GM11168 (cell line): ENCODE data around the gene MORC2.

Experiments used
- in situ Hi-C: fragments of 300-500 bp; cut with MboI; formaldehyde crosslinking; loops from one replicate; pipeline ENCODE4 v1.12.0; 2022; ENCODE audit warnings: low sequenced_read_pairs; ENCODE audit not compliant: unreplicated experiment

Gene MORC2

DNA sequence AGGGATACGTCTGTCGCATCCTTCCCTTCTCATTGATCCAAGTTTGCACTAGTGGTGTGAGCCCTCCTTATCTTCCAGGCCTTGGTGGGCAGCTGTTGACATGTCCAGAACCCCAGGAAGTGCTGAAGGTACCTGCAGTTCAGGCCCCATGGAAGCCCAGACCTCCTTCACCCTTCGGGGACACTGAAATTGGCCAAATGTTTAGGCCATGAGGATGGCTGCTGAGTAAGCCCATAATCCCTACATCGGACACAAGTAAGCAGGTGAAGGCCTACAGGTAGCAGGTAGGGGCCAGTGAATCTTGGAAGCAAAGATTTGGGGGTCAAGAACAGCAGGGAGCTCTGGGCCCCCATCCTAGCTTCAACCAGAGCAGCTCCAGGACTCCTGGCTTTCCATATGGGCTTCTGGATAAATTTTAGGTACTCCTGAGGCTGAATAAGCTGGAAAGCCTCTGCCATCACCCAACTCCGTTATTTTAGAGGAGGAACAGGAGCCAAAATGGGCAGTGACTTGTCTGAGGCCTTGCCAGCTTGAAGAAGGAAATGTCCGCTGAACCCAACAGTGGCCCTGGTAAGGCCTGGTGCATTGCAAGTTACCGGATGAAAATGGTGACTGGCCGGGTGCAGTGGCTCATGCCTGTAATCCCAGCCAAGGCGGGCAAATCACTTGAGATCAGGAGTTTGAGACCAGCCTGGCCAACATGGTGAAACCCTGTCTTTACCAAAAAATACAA lies 45.2 kb downstream of the MORC2 start:
- in situ Hi-C loops = loop anchor here (25.0 kb wide), 1 partner anchor 286 kb away; the partner anchor contains the start of gene SLC35E4

DNA sequence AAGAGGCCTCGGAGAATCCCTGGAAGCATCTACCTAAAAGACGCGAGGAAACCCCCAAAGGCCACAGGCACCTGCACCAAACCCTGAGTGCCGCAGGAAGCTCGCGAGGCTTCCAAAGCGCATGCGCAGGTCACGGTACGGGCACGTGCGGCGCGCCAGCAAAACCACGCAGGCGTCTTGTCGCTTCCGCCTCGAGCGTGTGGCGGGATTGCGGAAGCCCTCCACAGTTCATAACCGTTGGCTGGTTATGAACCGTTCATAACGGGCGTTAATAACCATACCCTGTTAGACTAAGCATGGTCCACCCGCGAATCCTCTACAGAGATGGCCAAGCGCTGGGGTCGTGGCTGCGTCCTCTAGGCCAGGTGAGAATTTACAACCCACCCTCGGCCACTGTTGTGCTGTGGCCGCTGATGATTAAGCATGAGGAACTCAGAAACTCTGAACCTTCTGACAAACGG lies 46.4 kb downstream of the MORC2 start:
- in situ Hi-C loops = loop anchor here (25.0 kb wide), 1 partner anchor 285 kb away; the partner anchor contains the start of gene SLC35E4

DNA sequence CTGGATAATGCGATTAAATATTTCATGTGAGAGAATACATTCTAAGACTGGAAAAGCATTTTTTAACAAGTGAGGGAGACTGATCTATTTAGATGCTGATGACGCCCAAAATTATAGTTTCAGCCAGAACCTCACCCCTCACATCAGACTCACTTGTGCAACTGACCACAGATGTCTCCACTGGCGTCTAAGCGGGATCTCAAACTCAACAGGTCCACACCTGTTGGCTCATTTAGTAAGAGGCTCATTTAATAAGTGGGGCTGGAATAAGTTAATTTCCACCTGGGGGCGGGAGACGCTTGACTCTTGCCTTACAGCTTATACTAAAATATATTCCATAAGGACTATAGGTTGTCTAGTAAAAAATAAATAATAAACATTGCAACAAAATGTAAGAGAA lies 47.5 kb downstream of the MORC2 start:
- in situ Hi-C loops = loop anchor here (25.0 kb wide), 1 partner anchor 284 kb away; the partner anchor contains the start of gene SLC35E4

DNA sequence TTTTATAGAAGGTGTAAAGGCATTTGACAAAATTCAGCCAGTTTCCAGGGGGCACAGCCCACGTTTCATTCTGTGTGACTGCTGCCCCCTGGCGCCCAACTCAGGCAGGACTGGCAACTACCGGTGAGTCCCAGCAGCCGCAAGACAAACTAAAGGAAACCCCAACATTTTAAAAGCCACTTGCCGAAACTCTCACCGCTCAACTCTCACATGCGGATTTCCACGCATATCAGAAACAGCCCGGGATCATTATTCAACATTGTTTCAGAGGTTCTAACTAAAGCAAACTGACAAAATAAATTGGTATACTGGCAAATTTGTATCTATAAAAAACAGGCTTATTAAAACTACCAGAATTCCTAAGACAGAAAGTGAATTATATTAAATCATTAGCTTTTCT lies 48.2 kb downstream of the MORC2 start:
- in situ Hi-C loops = loop anchor here (25.0 kb wide), 1 partner anchor 283 kb away; the partner anchor contains the start of gene SLC35E4

DNA sequence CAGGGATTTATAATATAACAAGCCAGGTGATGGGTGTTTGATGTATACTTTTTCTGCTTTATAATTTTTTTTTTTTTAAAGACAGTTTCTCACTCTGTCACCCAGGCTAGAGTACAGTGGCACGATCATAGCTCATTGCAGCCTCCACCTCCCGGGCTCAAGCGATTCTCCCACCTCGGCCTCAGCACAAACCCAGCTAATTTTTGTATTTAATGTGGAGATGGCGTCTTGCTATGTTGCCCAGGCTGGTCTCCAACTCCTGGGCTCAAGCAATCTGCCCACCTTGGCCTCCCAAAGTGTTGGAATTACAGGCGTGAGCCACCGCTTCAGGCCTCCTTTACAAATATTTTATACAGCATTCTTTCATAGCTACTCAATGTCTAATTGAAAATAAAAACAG lies 48.6 kb downstream of the MORC2 start:
- in situ Hi-C loops = loop anchor here (25.0 kb wide), 1 partner anchor 283 kb away; the partner anchor contains the start of gene SLC35E4

DNA sequence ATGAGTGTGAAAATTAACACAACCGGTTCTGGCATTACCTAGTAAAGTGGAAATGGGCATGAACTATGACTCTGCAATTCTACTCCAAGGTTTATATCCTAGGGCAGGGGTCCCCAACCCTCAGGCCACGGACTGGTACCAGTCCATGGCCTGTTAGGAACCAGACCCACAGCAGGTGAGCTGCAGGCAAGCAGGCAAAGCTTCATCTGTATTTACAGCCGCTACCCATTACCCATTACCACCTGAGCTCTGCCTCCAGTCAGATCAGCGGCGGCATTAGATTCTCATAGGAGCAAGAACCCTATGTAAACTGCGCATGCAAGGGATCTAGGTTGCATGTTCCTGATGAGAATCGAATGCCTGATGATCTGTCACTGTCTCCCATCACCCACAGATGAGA lies 49.8 kb downstream of the MORC2 start:
- in situ Hi-C loops = loop anchor here (25.0 kb wide), 1 partner anchor 281 kb away; the partner anchor contains the start of gene SLC35E4

DNA sequence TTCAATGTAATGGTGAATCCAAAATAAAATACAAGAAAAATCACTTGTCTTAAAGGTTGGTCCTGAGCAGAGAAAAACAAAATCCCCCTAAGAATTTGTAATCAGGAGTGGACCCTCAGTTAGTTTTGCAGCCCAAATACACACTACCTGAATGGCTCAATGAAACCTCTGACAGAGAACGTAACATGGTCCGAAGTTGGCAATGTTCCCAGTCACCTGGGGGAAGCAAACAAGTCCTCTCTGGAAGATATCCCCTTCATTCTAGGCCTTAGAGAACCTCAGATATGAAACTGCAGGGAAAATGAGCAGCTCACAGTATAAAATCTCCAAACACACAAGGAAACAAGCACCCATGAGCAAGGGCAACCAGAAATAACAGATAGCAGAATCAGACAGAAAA lies 58.2 kb downstream of the MORC2 start:
- in situ Hi-C loops = loop anchor here (25.0 kb wide), 1 partner anchor 273 kb away; the partner anchor contains the start of gene SLC35E4

DNA sequence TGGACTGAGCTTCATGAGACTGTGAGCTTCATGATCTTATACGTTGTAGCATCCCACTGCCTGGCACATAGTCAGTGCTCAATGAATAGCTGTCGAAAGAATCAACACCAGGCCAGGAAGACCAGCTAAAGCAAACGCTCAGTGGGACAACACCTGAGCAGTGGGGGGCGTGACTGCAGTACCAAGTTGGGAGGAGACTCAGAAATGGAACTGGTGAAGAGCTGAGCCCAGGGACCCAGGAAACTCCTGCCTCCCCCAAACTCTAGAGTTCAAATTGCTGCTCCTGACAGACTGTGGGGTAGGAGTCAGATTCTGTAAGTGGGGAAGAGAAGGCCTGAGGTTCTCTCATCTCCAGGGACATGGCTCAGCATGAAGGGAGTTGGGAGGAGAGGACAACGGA lies 59.3 kb downstream of the MORC2 start:
- in situ Hi-C loops = loop anchor here (10.0 to 25.0 kb wide), 2 partner anchors 145 to 272 kb away; partner anchors contain the start of gene SLC35E4

DNA sequence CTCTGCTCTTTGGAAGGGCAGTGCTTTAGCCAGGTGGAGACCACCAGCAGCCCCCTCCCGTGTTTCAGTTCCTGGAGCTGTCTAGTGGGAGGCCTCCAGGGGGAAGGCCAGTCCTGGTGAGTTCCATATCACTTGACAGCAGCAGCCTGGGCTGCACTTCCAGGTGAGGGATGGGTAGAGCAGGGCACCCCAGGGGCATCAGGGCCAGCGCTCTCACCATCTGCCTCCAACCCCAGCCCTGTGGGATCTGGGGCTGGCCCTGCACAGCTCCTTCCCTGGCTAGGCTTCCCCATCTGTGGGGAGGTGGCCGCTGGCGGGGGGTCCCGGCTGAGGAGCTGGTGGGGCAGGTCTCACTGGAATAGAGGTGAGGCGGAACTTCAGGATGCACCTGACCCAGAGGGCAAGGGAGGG lies 60.5 kb downstream of the MORC2 start:
- in situ Hi-C loops = loop anchor here (10.0 to 25.0 kb wide), 2 partner anchors 143 to 271 kb away; partner anchors contain the start of gene SLC35E4

DNA sequence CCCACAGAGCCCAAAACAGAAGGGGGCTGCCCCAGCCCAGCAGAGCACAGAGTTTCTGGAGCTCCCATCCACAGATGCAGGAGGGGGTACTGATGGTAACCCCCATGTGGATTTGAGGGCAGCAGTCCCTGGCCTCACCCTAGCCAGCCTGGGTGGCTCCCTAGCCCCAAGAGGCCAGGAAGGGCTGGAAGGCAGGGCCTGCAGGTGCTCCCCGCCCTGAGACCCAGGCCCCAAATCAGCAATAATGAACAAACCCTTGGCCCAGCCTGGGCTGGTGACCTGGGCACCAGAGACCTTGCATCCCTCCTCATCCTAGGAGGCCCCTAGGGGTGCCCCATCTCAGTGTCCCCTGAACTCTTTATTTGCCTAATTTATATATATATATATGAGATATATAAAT lies 61.6 kb downstream of the MORC2 start:
- in situ Hi-C loops = loop anchor here (10.0 to 25.0 kb wide), 2 partner anchors 142 to 270 kb away; partner anchors contain the start of gene SLC35E4

DNA sequence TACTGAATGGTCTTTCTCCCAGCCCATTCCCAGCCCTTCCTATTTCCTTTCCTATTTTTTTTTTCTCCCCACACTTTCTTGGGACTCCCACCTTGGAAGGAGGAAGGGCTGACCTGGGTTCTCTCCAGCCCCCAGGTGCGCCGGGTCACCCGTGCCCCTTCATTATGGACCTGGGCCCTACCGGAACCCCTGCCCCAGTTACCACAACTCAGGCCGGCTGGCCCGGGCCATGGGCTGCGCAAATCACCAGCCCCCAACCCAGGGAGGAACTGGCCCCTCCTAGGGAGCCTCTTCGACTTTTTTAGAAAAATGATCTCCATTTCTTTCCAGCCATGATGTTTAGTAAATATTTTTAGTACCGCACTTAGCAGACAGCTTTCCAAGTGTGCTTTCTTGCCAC lies 62.2 kb downstream of the MORC2 start:
- in situ Hi-C loops = loop anchor here (10.0 to 25.0 kb wide), 2 partner anchors 142 to 269 kb away; partner anchors contain the start of gene SLC35E4

DNA sequence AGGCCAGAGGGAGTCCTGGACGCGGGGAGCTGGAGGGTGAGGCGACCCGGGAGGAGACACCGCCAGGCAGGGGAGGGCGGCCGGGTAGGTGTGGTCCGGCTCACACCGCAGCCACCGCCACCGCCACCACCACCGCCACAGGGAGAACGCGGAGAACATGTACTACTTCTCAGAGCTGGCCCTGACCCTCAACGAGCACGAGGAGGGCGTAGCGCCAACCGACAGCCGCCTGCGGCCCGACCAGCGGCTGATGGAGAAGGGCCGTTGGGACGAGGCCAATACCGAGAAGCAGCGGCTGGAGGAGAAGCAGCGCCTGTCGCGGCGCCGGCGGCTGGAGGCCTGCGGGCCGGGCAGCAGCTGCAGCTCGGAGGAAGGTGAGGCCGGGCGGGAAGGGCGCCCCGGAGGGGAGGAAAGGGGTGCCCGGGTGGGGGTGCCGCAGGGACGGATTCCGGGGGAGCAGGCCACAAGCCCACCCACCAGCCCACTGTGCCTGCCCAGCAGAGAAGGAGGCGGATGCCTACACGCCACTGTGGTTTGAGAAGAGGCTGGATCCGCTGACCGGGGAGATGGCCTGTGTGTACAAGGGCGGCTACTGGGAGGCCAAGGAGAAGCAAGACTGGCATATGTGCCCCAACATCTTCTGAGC lies 62.8 kb downstream of the MORC2 start:
- in situ Hi-C loops = loop anchor here (10.0 to 25.0 kb wide), 2 partner anchors 141 to 269 kb away; partner anchors contain the start of gene SLC35E4

DNA sequence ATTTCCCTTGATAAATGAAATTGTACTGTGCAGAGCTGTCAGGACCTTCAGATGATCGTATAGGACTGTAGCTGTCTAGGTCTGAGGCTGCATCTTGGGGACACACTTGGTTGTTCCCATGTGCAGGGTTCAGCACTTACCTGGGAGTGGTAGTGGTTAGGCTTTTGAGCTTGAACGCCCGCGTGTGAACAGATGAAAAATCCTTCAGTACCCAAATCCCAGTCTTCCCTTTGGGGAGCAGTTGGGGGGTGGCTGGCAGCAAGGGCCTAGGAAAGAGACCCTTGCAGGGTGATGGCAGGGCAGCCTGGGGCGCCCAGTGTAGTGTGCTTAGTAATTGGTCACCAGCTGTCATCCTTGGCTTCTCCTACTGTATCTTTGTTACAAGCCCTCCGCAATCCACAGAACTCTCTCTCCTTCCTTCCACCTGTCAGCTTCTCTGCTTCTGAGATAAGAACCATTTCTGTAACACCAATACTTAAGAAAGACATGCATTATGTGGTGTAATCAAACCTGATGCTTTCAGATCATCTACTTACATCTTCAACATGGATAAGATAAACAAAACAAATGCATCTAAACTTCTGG lies 64.6 kb downstream of the MORC2 start:
- in situ Hi-C loops = loop anchor here (10.0 to 25.0 kb wide), 2 partner anchors 139 to 267 kb away; partner anchors contain the start of gene SLC35E4

DNA sequence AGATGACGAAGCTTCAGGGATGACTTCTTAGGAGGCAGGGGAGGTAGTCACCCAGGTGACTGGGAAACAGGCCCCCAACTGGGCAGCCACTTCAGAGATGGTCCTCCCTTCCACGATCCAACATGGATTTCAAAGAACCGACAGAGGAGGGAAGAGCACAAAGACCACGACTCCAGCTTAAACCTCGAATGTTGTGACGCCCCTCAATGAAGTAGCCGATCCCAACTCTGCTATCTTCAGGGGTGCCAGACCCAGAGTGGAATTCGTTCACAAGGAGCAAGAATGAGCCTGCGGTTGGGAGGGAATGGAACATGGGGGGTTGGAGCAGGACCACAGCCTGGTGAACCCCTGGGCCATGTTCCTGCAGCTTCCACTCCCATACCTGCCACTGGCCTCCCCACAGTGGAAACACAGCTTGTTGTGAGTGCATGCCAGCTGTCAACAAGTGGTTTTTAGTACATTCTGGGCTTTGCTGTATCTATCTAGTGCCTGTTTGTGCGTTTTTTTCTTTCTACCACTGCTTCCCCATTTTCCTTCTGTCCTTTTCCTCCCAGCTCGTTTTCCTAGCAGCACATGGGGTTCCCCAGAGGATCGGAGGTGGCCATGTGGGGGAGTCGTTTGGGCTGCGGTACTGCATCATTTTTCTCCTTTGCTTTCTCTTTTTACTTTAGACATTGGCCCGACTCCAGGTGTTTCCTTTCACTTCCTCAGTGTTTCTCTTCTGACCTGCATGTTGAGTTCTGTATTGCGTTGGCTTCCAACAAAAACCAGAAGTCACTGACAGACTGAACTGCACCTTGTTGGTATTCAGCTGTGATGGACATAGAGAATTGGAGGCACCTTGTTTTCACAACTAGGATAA lies 65.8 kb downstream of the MORC2 start:
- in situ Hi-C loops = loop anchor here (10.0 to 25.0 kb wide), 2 partner anchors 138 to 265 kb away; partner anchors contain the start of gene SLC35E4

DNA sequence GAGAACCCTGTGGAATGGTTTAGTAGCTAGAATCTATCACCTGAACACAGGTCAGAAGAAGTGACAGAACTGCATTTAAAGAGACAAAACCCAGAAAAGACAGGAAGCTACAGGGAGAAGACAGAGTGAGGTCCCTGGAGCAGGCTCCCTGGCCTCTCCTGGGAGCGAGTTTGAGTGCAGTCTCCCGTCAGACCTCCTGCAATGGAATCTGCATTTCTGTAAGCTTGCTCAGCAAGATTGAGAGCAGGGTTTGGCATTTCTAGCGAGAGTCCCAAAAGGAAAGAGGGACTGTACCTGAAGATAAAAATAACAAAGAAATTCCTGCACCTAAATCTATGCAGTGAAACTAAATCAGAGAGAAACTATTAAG lies 74.2 kb downstream of the MORC2 start:
- in situ Hi-C loops = no loop called here

DNA sequence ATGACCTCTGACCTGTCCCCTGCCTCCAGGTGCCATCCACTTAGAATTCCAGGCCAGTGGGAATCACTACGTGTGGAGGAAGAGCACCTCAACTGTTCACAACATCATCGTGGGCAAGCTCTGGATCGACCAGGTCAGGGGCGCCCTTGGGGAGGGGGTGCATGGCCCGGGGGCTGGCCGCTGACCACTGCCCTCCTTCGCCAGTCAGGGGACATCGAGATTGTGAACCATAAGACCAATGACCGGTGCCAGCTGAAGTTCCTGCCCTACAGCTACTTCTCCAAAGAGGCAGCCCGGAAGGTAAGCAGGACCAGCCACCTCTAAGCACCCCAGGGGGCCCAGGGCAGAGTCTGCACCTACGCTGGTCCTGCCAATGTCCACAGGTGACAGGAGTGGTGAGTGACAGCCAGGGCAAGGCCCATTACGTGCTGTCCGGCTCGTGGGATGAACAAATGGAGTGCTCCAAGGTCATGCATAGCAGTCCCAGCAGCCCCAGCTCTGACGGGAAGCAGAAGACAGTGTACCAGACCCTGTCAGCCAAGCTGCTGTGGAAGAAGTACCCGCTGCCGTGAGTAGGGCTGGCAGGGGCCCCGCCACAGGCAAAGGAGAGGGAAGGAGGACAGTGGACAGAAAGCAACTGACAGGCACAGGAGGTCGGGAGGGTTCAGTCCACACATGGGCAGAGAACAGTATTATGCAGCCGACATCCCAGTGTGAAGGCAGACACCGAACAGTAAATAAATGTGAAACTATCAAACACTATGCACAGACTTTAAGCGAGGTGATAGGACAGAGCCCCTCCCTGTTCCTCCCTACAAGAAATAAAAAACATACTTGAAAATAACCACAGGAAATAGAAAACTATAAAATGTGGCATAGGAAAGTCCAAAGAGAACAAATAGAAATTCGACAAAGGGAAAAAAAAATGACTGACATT lies 74.9 kb downstream of the MORC2 start:
- in situ Hi-C loops = no loop called here

DNA sequence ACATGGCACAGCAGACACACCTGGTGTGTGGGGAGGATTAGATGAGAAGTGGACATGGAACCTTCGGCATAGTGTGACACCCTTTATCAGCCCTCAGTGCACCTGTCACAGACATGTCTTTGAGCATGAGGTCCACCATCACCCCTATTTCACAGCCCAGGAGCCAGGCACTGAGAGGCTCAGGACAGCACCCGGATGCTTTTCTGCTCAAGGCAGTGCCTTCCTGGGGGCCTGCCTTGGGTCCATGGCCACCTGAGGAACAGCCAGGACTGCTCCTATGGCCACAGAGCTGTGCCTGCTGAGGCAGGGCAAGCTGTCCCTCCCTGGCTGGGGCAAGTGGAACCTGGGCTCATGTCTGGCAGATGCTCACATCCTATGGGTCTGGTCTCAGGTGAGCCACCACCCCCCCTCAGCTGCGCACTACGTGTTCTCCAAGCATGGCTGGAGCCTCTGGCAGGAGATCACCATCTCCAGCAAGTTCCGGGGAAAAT lies 75.8 kb downstream of the MORC2 start:
- in situ Hi-C loops = no loop called here

DNA sequence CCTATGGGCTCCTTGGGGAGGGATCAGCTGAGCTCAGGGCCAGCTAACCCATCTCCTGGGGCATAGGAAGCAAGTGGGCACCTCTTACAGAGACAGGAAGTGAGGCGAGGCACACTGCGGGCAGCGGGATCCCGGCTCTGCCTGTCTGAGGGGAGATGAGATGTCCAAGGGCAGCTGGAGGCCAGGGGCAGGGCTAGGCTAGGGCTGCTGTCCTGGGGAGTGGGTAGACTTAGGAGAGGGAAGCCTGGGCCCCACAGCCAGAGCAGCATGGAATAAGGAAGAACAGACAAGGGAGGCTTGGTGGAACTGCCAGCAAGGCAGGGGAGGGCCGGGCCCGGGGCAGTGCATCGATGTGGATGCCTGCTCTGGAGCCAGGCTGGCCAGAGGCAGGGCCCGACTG lies 76.3 kb downstream of the MORC2 start:
- in situ Hi-C loops = no loop called here
